ENCODE measurements around the gene STAG1.
"Not testable (repeated sequence)": the region's sequence is repeated elsewhere in the genome, so short reads cannot be mapped to it uniquely, and the experiment has no call there.

The STAG1 gene

DNA sequence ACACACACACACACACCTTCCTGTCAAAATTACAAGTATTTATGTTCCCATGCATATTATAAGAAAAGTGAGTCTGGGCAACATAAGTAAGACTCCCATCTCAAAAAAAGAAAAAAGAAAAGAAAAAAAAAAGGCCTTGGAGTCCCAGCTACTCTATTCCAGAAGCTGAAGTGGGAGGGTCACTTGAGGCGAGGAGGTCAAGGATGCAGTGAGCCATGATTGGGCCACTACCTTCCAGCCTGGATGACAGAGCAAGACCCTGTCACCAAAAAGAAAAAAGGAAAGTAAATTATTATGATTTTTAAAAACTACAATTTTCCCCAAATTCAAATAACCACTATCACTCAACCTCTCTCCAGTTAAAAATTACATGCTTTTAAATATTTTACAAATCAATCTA is 113.1 kb downstream of the STAG1 start:
- no peak overlapping the region for H3K9ac ChIP-seq (ENCODE audit: low read depth, low read length)
- H3K4me1 ChIP-seq (ENCODE audit: insufficient read depth, low read length): no peaks in the 10 kb centered on the region
- H3K27ac ChIP-seq (ENCODE audit: low read length): no peak overlapping the region
- H3K36me3 ChIP-seq (ENCODE audit: insufficient read depth, low read depth, low read length): no peaks in the 10 kb centered on the region
- no peak overlapping the region for H3K4me3 ChIP-seq (ENCODE audit: low read length)
- H3K9me3 ChIP-seq (ENCODE audit: insufficient read depth, low read depth, low read length): no peaks in the 10 kb centered on the region
- no peaks in the 10 kb centered on the region for H3K27me3 ChIP-seq (ENCODE audit: insufficient read depth, low read length)

- Histone ChIP-seq H3K27me3 (ENCODE audit: insufficient read depth, low read length) (no peaks in the 10 kb centered on the region), H3K27ac (ENCODE audit: low read length) (no peak overlapping the region), H3K4me1 (ENCODE audit: insufficient read depth, low read length) (peaks cover 3% of the 10 kb centered on the region; the same call in 1 of the 2 replicates), H3K9ac (ENCODE audit: low read depth, low read length) (no peak overlapping the region), H3K4me3 (ENCODE audit: low read length) (no peak overlapping the region), H3K36me3 (ENCODE audit: insufficient read depth, low read depth, low read length) (no peaks in the 10 kb centered on the region), H3K9me3 (ENCODE audit: insufficient read depth, low read depth, low read length) (no peaks in the 10 kb centered on the region)
Observed at GRCh38 chr3:136637176-136637575, 115.0 kb downstream of the STAG1 start.

DNA sequence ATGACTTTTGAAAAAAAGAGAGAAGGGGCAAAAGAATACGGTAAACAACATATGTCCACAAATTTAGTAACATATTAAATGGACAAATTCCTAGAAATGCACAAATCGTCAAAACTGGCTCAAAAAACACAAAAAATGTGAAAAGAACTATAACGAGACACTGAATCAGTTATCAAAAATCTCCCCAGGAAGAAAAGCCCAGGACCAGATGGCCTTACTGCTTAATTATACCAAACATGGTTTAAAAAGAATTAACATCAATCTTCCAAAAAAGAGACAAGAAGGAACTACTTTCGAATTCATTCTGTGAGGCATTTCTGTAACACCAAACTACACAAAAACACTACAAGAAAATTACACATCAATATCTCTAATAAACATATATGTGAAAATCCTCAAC is 117.4 kb downstream of the STAG1 start:
- no peaks in the 10 kb centered on the region for H3K27me3 ChIP-seq (ENCODE audit: insufficient read depth, low read length)
- H3K4me3 ChIP-seq (ENCODE audit: low read length): no peak overlapping the region
- peaks cover 3% of the 10 kb centered on the region; the same call in 1 of the 2 replicates for H3K4me1 ChIP-seq (ENCODE audit: insufficient read depth, low read length)
- no peak overlapping the region for H3K9ac ChIP-seq (ENCODE audit: low read depth, low read length)
- no peaks in the 10 kb centered on the region for H3K9me3 ChIP-seq (ENCODE audit: insufficient read depth, low read depth, low read length)
- H3K27ac ChIP-seq (ENCODE audit: low read length): no peak overlapping the region
- no peaks in the 10 kb centered on the region for H3K36me3 ChIP-seq (ENCODE audit: insufficient read depth, low read depth, low read length)

DNA sequence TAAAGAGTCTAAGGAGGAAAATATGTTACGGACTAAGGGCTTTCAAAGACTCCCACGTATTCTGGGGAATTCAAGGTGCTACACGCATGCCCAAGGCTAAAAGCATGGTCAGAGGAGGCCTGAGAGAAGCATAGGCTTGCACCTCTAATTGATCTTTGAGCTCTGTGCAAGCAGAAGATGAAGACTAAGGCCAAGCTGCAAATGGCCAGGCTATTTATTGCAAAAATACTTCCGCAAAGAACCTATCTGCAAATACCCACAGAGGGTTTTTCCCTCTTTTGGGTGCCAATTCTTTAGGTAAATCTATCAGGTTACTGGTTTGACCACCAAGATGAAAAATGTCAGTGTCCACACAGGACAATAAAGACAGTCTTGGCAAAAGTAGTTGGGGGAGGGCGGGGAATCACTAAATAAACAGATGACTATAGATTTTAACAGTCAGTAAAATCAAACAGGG is 119.5 kb downstream of the STAG1 start:
- H3K27ac ChIP-seq (ENCODE audit: low read length): no peak overlapping the region
- no peaks in the 10 kb centered on the region for H3K9me3 ChIP-seq (ENCODE audit: insufficient read depth, low read depth, low read length)
- H3K4me1 ChIP-seq (ENCODE audit: insufficient read depth, low read length): peaks cover 3% of the 10 kb centered on the region; the same call in 1 of the 2 replicates
- no peaks in the 10 kb centered on the region for H3K27me3 ChIP-seq (ENCODE audit: insufficient read depth, low read length)
- no peak overlapping the region for H3K4me3 ChIP-seq (ENCODE audit: low read length)
- no peaks in the 10 kb centered on the region for H3K36me3 ChIP-seq (ENCODE audit: insufficient read depth, low read depth, low read length)
- H3K9ac ChIP-seq (ENCODE audit: low read depth, low read length): no peak overlapping the region

GRCh38 chr3:136631424-136631823 is 120.8 kb downstream of the STAG1 start:
- H3K36me3 ChIP-seq (ENCODE audit: insufficient read depth, low read depth, low read length): no peaks in the 10 kb centered on the region
- no peaks in the 10 kb centered on the region for H3K27me3 ChIP-seq (ENCODE audit: insufficient read depth, low read length)
- peaks cover 3% of the 10 kb centered on the region; the same call in 1 of the 2 replicates for H3K4me1 ChIP-seq (ENCODE audit: insufficient read depth, low read length)
- no peak overlapping the region for H3K4me3 ChIP-seq (ENCODE audit: low read length)
- H3K27ac ChIP-seq (ENCODE audit: low read length): no peak overlapping the region
- H3K9ac ChIP-seq (ENCODE audit: low read depth, low read length): no peak overlapping the region
- no peaks in the 10 kb centered on the region for H3K9me3 ChIP-seq (ENCODE audit: insufficient read depth, low read depth, low read length)

DNA sequence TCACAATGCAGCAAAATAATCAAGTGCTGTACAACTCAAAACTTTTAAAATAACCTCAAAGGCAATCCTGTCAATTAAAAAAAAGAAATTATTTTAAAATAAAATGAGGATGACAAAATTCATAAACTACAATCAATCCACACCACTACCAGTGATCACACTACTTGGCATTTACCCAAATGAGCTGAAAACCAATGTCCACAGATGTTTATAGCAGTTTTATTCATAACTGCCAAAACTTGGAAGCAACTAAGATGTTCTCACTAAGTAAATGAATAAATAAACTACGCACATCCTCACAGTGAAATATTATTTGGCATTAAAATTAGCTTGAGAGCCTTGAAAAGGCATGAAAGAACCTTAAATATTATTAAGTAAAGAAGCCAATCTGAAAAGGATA is 121.3 kb downstream of the STAG1 start:
- no peak overlapping the region for H3K9ac ChIP-seq (ENCODE audit: low read depth, low read length)
- no peaks in the 10 kb centered on the region for H3K9me3 ChIP-seq (ENCODE audit: insufficient read depth, low read depth, low read length)
- H3K4me3 ChIP-seq (ENCODE audit: low read length): no peak overlapping the region
- no peaks in the 10 kb centered on the region for H3K27me3 ChIP-seq (ENCODE audit: insufficient read depth, low read length)
- peaks cover 3% of the 10 kb centered on the region; the same call in 1 of the 2 replicates for H3K4me1 ChIP-seq (ENCODE audit: insufficient read depth, low read length)
- H3K27ac ChIP-seq (ENCODE audit: low read length): no peak overlapping the region
- H3K36me3 ChIP-seq (ENCODE audit: insufficient read depth, low read depth, low read length): no peaks in the 10 kb centered on the region

DNA sequence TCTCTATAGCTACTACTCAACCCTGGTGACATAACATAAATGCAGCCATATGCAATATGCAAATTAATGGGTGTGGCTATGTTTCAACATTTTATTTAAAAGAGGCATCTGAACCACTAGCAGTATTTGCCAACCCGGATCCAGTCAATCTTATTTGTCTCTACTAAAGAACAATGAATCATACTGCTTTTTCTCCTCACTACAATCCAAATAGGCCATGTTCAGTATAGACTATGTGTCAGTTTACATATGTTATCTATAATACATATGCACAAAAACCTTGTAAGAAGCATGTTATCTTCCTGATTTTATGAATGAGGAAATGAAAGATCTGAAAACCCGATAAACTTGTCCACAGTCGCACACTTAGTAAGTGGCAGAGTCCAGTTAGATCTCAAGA is 125.7 kb downstream of the STAG1 start:
- Histone ChIP-seq H3K4me1 (ENCODE audit: insufficient read depth, low read length) (peaks cover 7% of the 10 kb centered on the region), H3K36me3 (ENCODE audit: insufficient read depth, low read depth, low read length) (no peaks in the 10 kb centered on the region), H3K4me3 (ENCODE audit: low read length) (no peak overlapping the region), H3K9ac (ENCODE audit: low read depth, low read length) (no peak overlapping the region), H3K27me3 (ENCODE audit: insufficient read depth, low read length) (no peaks in the 10 kb centered on the region), H3K27ac (ENCODE audit: low read length) (no peak overlapping the region), H3K9me3 (ENCODE audit: insufficient read depth, low read depth, low read length) (no peaks in the 10 kb centered on the region)

DNA sequence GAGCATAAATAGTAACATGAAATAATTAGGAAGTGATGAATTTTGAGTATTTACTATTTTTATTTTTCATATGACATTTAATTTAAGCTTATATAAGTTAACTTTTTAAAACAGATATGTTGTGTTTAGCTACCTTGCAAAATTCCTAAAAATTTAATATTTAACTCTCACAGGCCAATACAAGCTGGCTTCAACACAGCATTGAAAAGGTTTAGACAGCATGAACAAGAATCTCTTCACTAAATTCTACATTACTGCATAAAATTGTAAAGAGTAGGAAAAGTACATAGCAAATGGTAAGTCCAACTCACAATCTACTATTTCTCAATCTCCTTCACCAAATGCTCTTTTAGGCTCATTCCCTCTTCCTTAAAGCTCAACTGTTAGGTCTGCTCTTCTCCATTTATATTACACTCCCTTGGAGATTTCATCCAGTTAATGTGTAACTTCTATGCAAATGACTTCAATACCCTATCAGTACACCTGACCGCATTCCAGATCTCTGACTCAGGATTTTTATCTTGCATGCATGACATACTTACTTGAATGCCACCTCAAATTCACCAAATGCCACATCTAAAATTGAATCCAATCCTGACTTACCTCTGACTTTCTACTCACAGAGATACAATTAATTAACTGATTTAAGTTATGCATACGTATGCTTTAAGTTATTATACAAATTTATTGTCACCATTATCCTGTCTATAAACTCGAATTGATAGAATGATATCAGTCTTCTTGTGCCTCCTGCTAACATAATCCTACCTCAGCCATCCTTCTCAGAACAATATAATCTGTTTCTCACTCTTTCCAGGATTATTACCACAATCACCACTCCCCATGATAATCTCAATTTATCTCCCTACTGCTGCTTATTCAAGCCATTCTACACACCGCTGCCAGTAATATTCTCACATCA is 127.0 kb downstream of the STAG1 start:
- H3K9me3 ChIP-seq (ENCODE audit: insufficient read depth, low read depth, low read length): no peaks in the 10 kb centered on the region
- H3K36me3 ChIP-seq (ENCODE audit: insufficient read depth, low read depth, low read length): no peaks in the 10 kb centered on the region
- peaks cover 7% of the 10 kb centered on the region for H3K4me1 ChIP-seq (ENCODE audit: insufficient read depth, low read length)
- no peak overlapping the region for H3K27ac ChIP-seq (ENCODE audit: low read length)
- no peaks in the 10 kb centered on the region for H3K27me3 ChIP-seq (ENCODE audit: insufficient read depth, low read length)
- no peak overlapping the region for H3K4me3 ChIP-seq (ENCODE audit: low read length)
- H3K9ac ChIP-seq (ENCODE audit: low read depth, low read length): no peak overlapping the region

DNA sequence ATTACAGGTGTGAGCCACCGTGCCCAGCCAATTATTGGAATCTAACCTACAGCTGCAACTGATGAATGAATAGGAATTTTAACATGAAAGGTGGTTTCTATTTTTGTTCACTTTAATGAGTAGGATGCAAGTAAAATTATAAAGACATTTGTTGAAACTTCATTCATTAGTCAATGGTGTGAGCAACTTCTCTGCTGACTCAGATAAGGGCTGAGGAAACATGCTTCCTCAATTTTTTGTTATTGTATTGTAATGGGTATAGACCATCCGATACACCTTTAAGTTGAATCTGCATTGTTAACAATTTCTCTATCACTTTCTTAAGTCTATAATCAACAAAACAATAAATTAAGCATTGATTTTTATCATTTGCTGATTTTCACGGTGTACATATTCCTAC is 127.8 kb downstream of the STAG1 start:
- no peaks in the 10 kb centered on the region for H3K9me3 ChIP-seq (ENCODE audit: insufficient read depth, low read depth, low read length)
- H3K36me3 ChIP-seq (ENCODE audit: insufficient read depth, low read depth, low read length): no peaks in the 10 kb centered on the region
- H3K4me1 ChIP-seq (ENCODE audit: insufficient read depth, low read length): peaks cover 7% of the 10 kb centered on the region
- no peak overlapping the region for H3K27ac ChIP-seq (ENCODE audit: low read length)
- H3K9ac ChIP-seq (ENCODE audit: low read depth, low read length): no peak overlapping the region
- H3K4me3 ChIP-seq (ENCODE audit: low read length): no peak overlapping the region
- H3K27me3 ChIP-seq (ENCODE audit: insufficient read depth, low read length): no peaks in the 10 kb centered on the region

GRCh38 chr3:136621628-136622027 is 130.6 kb downstream of the STAG1 start:
- Histone ChIP-seq H3K36me3 (ENCODE audit: insufficient read depth, low read depth, low read length) (no peaks in the 10 kb centered on the region; the same call in 1 of the 2 replicates), H3K27ac (ENCODE audit: low read length) (no peak overlapping the region), H3K9me3 (ENCODE audit: insufficient read depth, low read depth, low read length) (no peaks in the 10 kb centered on the region), H3K27me3 (ENCODE audit: insufficient read depth, low read length) (no peaks in the 10 kb centered on the region), H3K9ac (ENCODE audit: low read depth, low read length) (no peak overlapping the region), H3K4me1 (ENCODE audit: insufficient read depth, low read length) (peaks cover 7% of the 10 kb centered on the region), H3K4me3 (ENCODE audit: low read length) (no peak overlapping the region)

DNA sequence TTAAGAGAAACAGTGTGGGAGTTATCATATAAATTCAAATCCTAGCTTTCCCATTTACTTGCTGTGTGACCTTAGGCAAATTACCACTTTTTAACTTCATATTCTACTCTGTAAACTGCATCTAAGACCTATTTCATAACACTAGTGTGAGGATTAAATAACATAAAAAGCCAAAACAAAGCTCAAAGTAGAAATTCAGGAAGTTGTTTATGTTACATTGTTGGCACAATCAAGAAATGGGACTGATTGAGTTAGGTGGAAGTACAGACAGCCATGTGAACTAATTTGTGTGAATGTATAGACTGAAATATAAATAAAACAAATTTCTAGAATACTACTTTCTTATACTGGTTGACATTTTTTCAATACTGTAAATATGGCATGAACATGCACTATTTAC is 131.7 kb downstream of the STAG1 start:
- H3K9ac ChIP-seq (ENCODE audit: low read depth, low read length): no peak overlapping the region
- H3K4me1 ChIP-seq (ENCODE audit: insufficient read depth, low read length): peaks cover 7% of the 10 kb centered on the region
- H3K4me3 ChIP-seq (ENCODE audit: low read length): no peak overlapping the region
- no peaks in the 10 kb centered on the region for H3K27me3 ChIP-seq (ENCODE audit: insufficient read depth, low read length)
- no peaks in the 10 kb centered on the region for H3K9me3 ChIP-seq (ENCODE audit: insufficient read depth, low read depth, low read length)
- no peak overlapping the region for H3K27ac ChIP-seq (ENCODE audit: low read length)
- no peaks in the 10 kb centered on the region; the same call in 1 of the 2 replicates for H3K36me3 ChIP-seq (ENCODE audit: insufficient read depth, low read depth, low read length)

GRCh38 chr3:136617969-136618525 is 134.1 kb downstream of the STAG1 start:
- not testable (repeated sequence) for H3K27ac ChIP-seq (ENCODE audit: low read length); H3K9me3 ChIP-seq (ENCODE audit: insufficient read depth, low read depth, low read length); H3K4me1 ChIP-seq (ENCODE audit: insufficient read depth, low read length); H3K4me3 ChIP-seq (ENCODE audit: low read length); H3K9ac ChIP-seq (ENCODE audit: low read depth, low read length); H3K36me3 ChIP-seq (ENCODE audit: insufficient read depth, low read depth, low read length); H3K27me3 ChIP-seq (ENCODE audit: insufficient read depth, low read length)

All from iPS-20b (cell line).